C4-2B (cell line): ENCODE measurements around the gene EIF4G1.

Experiments
- ZFX ChIP-seq: fragments of 450-650 bp; IDR thresholded peaks from 2 replicates; pipeline ENCODE4 v1.6.1; 2017
- TF ChIP-seq, protein P1 (sequence below): fragments of 450-650 bp; conservative IDR thresholded peaks from 2 replicates; pipeline ENCODE4 v1.5.1; 2017; ENCODE audit warnings: mild to moderate bottlenecking

DNA sequence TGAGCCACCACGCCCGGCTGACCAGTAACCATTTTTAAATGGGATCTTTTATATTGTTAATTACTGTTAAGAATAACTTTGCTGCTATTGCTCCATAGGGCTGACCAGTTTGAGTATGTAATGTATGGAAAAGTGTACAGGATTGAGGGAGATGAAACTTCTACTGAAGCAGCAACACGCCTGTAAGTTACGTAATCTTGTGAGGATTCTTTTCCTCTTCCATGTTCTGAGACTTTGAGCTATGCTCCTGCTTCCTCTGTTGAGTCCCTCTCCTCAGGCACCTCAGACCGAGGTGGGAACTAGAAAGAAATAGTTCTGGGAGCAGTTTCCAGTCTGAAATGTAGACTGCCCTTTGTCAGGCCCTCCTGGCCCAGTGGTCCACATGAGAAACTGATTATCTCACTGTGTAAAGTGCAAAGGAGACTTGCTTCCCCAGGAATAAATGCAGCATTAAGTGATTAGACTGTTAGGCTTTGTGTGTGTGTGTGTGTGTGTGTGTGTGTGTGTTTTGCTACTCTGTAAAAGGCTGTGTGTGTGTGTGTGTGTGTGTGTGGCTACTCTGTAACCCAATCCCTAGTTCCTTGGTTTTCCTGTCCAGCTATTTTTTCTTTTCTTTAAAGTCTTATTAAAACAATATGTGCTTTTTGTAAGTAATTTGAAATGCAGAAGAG lies 52.3 kb downstream of the EIF4G1 start:
- TF ChIP-seq, protein P1, sequence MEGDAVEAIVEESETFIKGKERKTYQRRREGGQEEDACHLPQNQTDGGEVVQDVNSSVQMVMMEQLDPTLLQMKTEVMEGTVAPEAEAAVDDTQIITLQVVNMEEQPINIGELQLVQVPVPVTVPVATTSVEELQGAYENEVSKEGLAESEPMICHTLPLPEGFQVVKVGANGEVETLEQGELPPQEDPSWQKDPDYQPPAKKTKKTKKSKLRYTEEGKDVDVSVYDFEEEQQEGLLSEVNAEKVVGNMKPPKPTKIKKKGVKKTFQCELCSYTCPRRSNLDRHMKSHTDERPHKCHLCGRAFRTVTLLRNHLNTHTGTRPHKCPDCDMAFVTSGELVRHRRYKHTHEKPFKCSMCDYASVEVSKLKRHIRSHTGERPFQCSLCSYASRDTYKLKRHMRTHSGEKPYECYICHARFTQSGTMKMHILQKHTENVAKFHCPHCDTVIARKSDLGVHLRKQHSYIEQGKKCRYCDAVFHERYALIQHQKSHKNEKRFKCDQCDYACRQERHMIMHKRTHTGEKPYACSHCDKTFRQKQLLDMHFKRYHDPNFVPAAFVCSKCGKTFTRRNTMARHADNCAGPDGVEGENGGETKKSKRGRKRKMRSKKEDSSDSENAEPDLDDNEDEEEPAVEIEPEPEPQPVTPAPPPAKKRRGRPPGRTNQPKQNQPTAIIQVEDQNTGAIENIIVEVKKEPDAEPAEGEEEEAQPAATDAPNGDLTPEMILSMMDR = no peak
- TF ChIP-seq ZFX = no peak
